Measurements from ENCODE around the gene CD248.

CD248 gene

GRCh38 chr11:66335531-66336233 is 18.8 kb upstream of the CD248 start:
- FAIRE-seq: no peak
- DNase-seq (ENCODE audit: insufficient read length, low spot score): no peak
- TF ChIP-seq CTCF (IDR thresholded peaks at IDR 0.05; ENCODE audit: insufficient read depth, missing control alignments): no peak

- no peak for FAIRE-seq
- no peak for TF ChIP-seq CTCF (IDR thresholded peaks at IDR 0.05; ENCODE audit: insufficient read depth, missing control alignments)
- DNase-seq (ENCODE audit: insufficient read length, low spot score): no peak
Observed at GRCh38 chr11:66334605-66335442, 18.0 kb upstream of the CD248 start.

- no peak for FAIRE-seq
- DNase-seq (ENCODE audit: insufficient read length, low spot score): no peak
- TF ChIP-seq CTCF (IDR thresholded peaks at IDR 0.05; ENCODE audit: insufficient read depth, missing control alignments): no peak
Observed at GRCh38 chr11:66333896-66334604, 17.2 kb upstream of the CD248 start.

- TF ChIP-seq CTCF (IDR thresholded peaks at IDR 0.05; ENCODE audit: insufficient read depth, missing control alignments): no peak
- DNase-seq (ENCODE audit: insufficient read length, low spot score): no peak
- FAIRE-seq: no peak
Observed at GRCh38 chr11:66333220-66333877, 16.5 kb upstream of the CD248 start.

GRCh38 chr11:66332371-66333219 is 15.8 kb upstream of the CD248 start:
- FAIRE-seq: no peak
- no peak for DNase-seq (ENCODE audit: insufficient read length, low spot score)
- no peak for TF ChIP-seq CTCF (IDR thresholded peaks at IDR 0.05; ENCODE audit: insufficient read depth, missing control alignments)

Measured in D721Med (cell line).